HG02885 (cell line): ENCODE measurements around the gene MFSD12.
A peak's percentile ranks its signal among the peaks of the same experiment; 100 is the strongest.
"Not testable (repeated sequence)": the region's sequence is repeated elsewhere in the genome, so short reads cannot be mapped to it uniquely, and the experiment has no call there.

Experiments
- ATAC-seq: cut with Tn5 transposase; IDR thresholded peaks from one replicate; pipeline ENCODE4 v1.9.1; 2021; ENCODE audit warnings: mild to moderate bottlenecking; ENCODE audit not compliant: unreplicated experiment, poor library complexity

The MFSD12 gene

DNA sequence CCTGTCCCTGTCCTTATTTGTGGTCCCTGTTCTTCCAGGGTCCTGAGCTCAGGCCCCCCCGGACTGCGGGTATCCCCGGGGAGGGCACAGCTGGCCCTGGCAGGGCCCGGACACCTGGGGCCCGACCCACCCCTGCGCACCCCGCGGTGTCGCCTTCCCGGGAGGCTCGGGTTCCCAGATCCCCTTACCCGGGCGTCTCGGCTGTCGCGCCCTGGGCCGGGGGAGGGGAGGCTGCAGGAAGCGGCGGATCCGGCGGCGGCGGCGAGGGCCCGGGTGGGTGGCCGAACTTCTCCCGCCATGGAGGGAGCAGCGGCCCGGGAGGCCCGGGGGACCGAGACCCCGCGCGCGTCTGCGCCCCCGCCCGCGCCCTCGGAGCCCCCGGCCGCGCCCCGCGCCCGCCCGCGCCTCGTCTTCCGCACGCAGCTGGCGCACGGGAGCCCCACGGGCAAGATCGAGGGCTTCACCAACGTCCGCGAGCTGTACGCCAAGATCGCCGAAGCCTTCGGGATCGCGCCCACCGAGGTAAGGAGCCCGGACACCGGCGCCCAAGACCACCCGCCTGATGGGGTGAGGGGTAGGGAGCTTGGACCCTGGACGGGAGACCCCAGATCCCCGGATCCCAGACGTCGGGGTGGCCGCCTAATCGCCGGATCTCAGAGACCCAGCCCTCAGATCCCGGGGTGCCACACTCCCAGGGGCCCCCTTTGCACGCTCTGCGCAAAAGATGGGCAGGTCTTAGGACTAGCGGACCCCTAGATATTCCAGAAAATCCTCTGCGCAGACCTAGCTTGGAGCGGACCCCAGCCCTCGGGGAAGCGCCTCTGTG, 28.1 kb upstream of the MFSD12 start, which contains the start of gene GIPC3:
TSS of gene GIPC3 (plus strand) at position 178 of the 826 bp plus-strand sequence. CDS start at position 298, 120 bp downstream.
- no peak for ATAC-seq

DNA sequence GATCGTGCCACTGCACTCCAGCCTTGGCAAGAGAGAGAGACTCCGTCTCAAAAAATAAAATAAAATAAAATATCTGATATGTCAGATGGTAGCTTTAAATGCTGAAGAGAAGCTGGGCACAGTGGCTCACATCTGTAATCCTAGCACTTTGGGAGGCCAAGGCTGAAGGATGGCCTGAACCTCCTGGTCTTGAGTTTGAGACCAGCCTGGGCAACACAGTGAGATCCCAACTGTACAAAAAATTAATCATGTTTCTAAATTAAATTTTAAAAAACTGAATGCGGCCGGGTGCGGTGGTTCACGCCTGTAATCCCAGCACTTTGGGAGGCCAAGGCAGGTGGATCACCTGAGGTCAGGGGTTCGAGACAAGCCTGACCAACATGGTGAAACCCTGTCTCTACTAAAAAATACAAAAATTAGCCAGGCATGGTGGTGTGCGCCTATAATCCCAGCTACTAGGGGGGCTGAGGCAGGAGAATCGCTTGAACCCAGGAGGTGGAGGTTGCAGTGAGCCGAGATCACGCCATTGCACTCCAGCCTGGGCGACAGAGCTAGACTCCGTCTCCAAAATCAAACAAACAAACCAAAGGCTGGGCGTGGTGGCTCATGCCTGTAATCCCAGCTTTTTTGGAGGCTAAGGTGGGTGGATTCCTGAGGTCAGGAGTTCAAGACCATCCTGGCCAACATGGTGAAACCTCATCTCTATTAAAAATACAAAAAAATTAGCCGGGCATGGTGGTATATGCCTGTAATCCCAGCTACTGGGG, 26.8 kb upstream of the MFSD12 start:
- ATAC-seq: not testable (repeated sequence)

DNA sequence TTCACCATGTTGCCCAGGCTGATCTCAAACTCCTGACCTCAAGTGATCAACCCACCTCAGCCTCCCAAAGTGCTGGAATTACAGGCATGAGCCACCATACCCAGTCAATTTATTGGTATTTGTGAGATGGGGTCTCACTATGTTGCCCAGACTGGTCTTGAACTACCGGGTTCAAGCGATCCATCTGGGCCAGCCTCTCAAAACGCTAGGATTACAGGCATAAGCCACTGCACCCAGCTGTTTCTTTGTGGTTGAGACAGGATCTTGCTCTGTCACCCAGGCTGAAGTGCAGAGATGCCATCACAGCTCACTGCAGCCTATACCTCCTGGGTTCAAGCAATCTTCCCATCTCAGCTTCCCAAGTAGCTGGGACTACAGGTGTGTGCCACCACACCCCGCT, 24.4 kb upstream of the MFSD12 start:
- ATAC-seq: not testable (repeated sequence)

DNA sequence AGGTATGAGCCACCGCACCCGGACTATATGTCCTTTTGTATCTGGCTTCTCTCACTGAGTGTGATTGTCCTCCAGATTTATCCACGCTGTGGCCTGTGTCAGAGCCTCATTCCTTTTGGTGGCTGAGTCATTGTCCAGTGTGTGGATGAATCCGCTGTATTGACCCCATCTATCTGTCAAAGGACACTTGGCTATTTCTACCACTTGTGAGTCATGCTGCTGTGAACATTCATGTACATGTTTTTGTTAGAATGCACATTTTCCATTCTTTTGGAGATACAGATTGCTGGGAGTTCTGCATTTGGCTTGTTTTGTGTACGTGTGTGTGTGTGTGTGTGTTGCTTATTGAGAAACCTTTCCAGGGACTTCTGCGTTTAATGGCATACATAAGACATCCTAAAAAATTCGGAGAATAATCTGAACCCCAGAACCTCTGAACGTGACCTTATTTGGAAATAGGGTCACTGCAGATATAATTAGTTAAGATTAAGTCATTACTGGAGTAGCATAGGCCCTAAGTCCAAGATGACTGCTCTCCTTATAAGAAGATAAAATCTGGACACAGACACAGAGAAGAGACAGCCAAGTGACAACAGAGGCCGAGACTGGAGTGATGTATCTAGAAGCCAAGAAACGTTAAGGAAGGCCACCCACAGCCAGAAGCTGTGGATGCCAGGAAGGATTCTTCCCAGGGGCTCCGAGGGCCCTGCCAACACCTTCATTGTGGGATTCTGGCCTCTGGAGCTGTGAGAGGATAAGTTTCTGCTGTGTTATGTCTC, 23.0 kb upstream of the MFSD12 start:
- ATAC-seq: no peak

DNA sequence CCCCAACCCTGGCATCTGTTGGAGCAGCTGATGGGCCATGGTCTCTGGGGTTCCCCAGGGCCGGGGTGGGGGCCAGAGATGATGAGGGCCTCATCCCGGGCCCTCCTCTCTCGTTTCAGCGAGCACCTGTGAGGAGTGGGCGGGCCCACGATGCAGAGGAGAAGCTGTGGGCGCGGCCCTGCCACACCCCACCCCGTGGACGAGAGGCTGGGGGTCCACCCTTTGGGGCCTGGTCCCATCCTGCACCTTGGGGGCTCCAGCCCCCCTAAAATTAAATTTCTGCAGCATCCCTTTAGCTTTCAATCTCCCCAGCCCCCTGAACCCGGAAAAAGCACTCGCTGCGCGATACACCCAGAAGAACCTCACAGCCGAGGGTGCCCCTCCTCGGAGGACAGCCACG, 21.0 kb upstream of the MFSD12 start:
- no peak for ATAC-seq

DNA sequence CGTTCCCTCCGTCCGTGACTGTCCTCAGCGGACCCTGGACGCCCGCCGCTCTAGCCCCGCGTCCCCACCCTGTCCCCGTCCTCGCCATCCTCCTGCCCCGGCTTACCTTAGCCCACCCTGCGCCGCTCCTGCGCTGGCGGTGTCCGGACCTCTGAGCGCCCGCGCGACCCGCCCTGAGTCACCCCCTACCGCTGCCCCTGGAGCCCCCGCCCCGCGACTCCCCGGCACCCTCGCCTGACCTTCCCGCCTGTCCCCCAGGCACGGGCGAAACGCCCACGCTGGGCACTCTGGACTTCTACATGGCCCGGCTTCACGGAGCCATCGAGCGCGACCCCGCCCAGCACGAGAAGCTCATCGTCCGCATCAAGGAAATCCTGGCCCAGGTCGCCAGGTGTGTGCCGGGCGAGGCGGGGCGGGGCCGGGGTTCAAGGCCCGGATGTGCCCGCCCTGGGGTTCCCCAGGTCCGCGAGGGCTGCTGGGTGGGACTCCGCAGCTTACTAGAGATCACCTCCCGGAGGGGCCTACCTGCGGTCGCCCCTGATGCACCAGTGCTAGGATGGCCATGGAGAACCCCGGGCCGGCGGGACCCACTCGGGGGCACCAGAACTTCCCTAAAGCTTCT, 20.4 kb upstream of the MFSD12 start:
- ATAC-seq: no peak

DNA sequence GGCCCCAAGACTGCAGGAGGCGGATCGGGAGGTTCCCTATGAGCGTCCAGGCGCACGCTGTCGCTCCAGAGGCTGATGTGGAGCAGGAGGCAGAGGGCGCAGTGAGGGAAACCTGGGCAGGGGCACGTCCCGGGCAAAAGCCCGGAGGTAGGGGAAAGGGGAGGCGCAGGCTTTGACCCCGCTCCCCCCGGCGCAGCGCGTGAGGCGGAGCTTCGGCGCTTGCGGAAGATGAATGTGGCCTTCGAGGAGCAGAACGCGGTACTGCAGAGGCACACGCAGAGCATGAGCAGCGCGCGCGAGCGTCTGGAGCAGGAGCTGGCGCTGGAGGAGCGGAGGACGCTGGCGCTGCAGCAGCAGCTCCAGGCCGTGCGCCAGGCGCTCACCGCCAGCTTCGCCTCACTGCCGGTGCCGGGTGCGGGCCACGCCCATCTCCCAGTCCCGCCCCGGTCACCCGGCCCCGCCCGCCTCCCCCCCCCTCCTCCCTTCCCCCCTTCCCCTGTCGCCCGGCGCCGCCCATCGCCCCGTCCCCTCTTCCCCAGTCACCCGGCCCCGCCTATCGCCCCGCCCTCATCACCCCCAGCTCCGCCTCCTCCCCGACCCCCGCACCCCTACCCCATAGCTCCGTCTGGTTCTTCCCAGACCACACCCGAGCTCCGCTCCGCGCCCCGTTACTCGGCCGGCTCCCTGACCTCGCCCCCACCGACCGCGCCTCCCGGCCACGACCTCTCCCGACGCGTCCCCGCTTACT, 19.5 kb upstream of the MFSD12 start:
- no peak for ATAC-seq

DNA sequence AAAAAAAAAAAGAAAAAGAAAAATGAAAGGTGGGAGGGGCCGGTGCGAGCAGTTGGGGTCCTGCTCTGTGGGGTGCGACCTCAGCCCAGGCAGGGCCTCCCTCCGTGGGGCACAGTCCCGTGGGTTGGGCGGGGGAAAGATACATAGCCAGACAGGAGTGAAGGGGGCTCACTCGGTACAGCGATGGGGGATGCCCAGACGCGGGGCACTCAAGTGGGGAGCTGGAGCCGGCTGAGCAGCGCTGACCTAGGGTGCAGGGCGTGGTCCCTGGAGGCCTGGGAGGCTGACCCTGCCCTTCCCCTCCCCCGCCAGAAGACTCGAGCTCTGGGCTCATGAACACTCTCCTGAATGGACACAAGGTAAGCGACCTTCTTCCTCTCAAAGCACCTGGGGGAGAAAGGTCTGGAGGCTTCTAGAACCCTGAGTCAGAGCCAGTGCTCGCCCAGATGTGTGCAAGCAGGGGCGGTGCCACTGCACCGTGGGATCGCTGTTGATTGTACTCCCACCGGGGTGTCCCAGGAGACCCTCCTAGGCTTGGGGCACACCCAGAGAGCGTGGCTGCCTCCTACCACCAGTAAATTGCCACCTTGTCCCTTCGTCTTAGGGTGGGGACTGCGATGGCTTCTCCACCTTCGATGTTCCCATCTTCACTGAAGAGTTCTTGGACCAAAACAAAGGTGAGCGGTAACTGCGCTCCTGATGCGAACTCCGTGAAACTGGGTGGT, 18.7 kb upstream of the MFSD12 start:
- no peak for ATAC-seq

DNA sequence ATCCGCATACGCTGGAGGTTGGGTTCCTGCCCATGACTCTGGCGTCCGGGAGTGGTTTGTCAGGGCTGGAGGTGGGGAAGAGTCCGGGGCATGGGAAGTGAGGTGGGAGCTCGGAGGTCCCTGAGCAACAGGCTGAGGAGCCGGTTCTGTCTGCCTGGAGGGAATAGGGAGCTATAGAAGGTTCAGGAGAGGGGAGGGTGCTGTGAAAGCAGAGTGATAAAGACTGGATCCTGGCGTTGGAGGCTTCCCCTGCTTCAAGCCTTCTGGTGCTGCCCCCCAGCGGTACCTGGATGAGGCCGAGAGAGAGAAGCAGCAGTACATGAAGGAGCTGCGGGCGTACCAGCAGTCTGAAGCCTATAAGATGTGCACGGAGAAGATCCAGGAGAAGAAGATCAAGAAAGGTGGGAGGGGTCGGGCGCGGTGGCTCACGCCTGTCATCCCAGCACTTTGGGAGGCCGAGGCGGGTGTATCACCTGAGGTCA, 17.9 kb upstream of the MFSD12 start:
- ATAC-seq: no peak

DNA sequence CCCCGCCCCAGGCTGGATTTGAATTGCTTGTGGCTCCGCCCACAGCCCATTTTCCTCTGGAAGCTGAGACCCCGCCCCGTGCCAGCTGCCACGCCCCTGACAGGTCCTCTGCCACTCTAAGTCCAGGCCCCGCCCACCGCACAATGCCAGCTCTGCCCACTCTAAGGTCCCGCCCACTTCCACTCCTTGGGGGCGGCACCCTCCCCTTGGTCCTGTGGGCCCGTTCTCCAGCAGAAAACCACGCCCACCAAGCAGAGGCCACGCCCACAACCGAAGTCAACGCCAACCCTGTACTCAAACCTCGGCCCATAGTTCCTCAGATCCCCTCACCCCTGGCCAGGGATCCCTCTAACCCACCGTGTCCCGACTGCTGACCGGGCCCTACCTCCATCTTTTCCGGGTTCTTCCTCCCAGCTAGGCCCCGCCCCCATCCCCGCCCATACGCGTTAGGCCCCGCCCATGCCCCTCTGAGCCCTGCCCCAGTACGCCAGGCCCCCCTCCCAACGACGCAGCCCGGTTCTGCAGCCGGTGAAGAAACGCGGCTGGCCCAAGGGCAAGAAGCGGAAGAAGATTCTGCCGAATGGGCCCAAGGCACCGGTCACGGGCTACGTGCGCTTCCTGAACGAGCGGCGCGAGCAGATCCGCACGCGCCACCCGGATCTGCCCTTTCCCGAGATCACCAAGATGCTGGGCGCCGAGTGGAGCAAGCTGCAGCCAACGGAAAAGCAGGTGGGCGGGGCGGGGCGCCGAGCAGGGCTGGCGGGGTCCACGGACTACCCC, 16.7 kb upstream of the MFSD12 start:
- ATAC-seq: no peak

DNA sequence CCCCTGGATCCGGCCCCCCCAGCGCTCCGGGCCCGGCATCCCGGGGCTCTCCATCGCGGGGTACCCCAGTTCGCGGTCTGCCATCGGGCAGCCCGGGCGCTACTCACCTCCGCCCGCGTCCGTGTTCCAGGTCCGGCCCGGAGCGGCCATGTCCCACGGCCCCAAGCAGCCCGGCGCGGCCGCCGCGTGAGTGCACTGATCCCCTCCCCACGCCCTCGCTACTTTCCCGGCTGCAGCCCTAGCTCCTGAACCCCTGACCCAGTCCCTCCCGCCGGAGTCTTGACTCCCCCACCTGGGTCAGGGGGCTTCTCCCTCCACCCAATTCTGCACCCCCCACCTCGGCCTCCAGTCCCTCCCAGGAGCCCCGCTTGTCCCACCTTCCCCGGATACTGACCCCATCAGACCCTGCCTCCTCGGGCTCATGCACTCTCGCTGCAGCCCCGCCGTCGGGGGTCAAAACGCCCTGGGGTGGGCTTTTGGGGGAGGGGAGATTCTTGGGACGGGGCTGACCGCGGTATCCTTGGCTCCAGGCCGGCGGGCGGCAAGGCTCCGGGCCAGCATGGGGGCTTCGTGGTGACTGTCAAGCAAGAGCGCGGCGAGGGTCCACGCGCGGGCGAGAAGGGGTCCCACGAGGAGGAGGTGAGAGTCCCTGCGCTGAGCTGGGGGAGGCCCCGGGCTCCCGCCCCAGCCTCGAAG, 15.9 kb upstream of the MFSD12 start:
- ATAC-seq: no peak

DNA sequence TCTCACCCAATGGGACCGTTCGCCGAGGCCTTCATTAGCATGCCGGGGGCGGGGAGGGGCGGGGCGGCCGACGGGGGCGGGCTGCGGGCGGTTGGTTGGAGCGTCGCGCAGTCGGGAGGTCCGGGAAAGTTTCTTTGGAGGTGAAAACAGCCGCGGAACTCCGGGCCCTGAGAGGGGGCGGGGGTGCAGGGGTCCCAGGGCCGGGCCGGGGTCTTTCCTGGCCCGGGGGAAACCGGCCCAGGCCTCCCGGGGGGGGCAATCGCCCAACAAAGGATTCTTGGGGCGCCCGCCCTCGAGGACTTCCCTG, 15.4 kb upstream of the MFSD12 start, which contains the start of gene HMG20B:
TSS of gene HMG20B (plus strand) at position 90 of the 307 bp plus-strand sequence. CDS start 366 bp downstream, outside the sequence.
- ATAC-seq: no peak

DNA sequence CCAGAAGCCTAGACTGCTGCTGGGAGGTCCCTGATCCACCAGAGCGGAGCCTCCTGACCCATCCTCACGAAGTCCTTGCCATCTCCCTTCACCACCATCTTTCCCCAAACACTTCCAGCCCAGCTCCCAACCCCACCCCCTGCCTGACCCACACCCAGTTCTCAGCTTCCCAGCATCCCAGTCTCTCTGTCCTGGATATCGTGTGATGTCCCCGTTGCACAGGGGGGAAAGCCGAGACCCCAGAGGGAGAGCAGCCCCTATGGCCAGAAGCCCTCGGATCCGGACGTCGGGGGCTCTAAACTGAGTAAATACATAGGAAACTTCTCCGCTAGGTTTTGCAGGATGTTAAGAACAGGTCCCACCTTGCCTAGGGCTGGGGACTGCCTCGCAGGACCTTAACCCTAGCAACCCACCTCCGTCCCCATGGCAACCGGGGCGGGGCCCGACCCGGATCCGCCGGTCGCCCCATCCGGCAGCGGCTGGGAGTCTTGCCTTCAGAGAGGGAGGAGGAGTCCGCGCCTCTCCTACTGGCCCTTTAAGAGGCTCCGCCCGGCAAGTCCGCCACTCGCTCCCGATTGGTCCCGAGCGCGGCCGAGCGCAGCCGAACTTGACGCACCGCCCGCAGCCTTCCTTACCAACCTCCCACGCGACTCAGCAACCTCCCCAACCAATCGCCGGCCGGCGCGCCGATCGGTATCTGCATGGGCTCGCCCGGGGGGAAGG, 14.9 kb upstream of the MFSD12 start:
- peak; percentile 83 for ATAC-seq

DNA sequence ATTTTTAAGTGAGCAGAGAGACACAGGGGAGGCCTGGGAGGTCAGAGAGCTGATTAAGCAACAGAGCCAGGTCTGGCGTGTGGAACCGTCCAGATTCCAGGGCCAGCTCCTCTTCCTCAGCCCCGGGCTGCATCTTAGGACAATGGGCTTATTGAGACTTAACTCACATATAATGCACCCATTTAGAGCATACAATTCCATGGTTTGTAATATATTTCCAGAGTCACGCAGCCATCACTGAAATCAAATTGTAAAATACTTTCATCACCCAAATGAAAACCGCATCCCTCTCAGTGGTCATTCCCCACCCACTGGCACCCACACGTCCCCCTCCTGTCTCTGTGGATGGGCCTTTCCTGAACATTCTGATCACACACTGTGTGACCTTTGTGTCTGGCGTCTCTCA, 13.2 kb upstream of the MFSD12 start:
- no peak for ATAC-seq

DNA sequence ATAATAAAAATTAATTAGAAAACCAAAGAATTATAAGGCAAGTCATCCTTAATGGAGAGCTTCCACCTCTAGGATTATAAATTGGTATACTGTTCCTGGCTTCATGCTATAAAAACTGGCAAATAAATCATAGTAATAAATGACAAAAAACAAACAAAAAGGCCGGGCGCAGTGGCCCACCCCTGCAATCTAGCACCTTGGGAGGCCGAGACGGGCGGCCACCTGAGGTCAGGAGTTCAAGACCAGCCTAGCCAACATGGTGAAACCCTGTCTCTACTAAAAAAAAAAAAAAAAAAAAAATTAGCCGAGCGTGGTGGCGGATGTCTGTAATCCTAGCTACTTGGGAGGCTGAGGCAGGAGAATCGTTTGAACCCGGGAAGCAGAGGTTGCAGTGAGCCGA, 12.7 kb upstream of the MFSD12 start:
- ATAC-seq: not testable (repeated sequence)

DNA sequence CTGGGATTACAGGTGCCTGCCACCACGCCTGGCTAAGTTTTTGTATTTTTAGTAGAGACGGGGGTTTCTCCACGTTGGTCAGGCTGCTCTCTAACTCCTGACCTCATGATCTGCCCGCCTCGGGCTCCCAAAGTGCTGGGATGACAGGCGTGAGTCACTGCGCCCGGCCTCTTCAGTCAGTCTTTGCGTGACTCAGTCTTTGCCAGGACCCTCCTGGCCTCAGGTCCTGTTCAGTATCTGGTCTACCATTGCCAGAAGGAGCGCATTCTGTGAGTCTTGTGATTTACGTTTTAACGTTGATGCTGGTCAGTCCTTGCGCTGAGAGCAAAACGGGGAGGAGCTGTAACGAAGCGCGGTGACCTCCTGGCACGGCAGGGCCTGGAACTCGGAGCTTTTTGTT, 7.8 kb upstream of the MFSD12 start:
- no peak for ATAC-seq
